GM18861 (cell line): ENCODE results near the gene FAM20A.

Experiments used
- ATAC-seq: cut with Tn5 transposase; IDR thresholded peaks from one replicate; pipeline ENCODE4 v1.9.1; 2021; ENCODE audit not compliant: unreplicated experiment

The FAM20A gene

DNA sequence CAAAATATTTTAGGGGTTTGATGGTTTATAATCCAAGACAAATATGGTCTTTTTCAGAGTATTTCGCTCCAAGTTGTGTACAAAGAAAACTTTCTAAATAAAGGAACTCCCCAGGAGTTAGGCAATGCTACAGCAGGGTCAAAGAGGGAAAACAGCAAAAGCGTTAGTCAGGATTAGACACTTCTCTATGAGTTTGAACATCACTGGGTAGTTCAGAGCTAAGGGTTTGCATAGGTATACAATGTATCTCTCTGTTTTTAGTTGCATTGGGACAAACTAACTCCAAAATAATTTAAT, 34.8 kb downstream of the FAM20A start:
- no peak for ATAC-seq

GRCh38 chr17:68565661-68566441, 35.3 kb downstream of the FAM20A start:
- ATAC-seq = no peak

- no peak for ATAC-seq
Measured at GRCh38 chr17:68564415-68565111, 36.6 kb downstream of the FAM20A start.

DNA sequence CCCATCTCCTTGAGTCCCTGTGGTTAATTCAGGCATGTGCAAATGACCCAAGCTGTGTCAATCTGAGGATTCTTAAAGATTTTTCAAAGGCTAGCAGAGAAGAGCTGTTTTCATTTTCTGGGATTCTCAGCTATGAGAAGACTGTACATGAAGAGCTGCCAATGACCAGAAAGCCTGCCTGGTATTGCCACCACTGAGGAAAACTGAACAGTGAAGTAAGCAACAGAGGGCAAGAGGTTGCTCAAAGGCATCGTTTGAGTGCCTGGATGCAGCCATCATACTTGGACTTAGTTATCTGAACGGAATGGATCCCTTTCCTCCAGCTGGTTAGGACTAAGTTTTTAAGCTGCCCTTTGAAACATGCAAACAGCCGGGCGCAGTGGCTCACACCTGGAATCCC, 38.4 kb downstream of the FAM20A start:
- no peak for ATAC-seq

DNA sequence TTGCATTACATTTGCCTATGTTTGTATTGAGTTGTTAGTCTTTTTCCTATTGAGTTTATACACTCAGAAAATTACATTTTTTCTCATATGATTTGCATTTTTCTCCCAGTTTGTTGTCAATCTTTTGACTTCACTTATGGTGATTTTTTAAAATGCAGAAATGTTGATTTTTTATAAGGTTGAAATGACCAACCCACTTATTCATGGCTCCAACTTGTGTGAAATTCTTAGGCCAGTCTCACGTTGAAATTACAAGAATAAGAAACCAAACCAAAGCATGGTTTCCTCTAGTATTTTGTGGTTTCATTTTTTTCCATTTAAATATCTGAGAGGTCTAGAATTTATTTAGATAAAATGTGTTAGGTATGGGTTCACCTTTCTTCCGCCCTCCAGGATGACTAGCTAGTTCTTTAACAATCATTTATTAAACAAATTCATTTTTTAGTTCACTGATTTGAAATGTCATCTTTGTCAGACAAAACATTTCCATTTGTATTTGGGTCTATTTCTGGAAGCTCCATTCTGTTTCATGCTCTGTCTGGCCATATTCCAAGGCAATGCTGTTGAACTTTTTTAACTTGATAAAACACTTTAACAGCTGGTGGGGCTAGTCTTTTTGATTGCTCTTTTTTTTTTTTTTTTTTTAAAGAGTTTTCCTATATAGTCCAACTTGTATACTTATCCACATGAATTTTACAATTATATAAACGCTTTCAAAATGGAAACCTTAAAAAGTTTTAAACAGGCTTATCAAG, 40.0 kb downstream of the FAM20A start:
- ATAC-seq = no peak

GRCh38 chr17:68559316-68559715, 41.9 kb downstream of the FAM20A start:
- ATAC-seq = no peak

- no peak for ATAC-seq
Measured at GRCh38 chr17:68556551-68556950, 44.6 kb downstream of the FAM20A start.

DNA sequence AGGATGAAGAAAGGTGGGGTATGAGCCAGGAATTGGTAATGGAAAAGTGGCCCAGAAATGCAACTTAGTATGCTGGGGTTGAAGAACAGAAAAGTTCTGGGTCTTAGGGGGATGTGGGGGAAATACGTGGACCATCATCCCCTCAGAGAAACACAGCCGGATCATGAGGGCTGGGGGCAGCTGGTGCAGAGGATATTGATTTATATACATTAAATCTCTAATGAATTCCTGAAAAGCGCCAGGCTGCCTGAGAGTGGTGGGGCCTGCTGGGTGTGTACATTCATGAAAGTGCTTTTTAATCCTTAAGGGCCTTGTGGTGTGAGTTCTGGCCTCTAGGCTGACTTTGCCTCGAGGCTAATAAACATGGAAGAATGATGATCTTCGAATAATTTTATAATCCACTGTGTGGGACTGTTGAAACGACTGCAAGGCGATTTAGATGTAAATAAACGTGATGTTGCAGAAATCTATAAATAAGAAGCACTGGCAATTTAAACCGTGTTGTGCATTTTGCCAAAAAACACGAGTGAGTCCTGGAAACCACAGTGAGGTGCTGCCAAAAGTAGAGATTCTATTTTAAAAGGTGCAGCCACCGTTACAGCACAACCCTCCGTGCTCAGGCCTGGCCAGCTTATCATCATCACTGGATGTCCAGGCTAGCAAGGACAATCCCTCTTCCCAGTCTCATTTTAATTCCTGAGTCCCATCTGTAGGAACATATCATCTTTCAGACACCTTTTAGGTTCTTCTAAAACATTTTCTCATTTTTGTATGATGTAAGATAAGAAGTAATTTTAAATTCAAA, 56.9 kb downstream of the FAM20A start:
- ATAC-seq = no peak

GRCh38 chr17:68542698-68543463, 58.3 kb downstream of the FAM20A start:
- ATAC-seq = no peak

GRCh38 chr17:68541816-68542215, 59.4 kb downstream of the FAM20A start:
- ATAC-seq = no peak

DNA sequence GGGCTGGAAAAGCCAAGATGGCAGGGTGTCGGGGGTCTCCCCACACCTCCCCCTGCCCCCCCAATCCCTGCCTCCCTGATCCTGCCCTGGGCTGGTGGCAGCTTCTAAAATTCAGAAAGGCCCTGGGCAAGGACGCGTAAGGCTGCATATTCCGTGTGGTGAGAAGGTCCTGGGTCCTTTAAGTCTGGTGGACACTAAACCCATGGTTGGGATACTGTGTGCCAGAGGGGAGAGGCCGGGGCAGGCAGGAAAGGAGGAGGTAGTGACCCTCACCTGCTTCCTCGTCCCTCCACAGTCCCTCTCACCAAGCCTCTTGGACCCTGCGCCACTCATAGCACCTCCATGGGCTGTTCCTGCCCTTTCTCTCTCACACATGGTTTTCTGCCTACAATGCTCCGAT, 60.2 kb downstream of the FAM20A start:
- ATAC-seq = no peak

- ATAC-seq = no peak
Measured at GRCh38 chr17:68539548-68540467, 61.4 kb downstream of the FAM20A start.

- no peak for ATAC-seq
Measured at GRCh38 chr17:68535922-68536321, 65.2 kb downstream of the FAM20A start.

GRCh38 chr17:68534695-68535088, 66.5 kb downstream of the FAM20A start:
- no peak for ATAC-seq

GRCh38 chr17:68533887-68534694, 67.1 kb downstream of the FAM20A start:
- ATAC-seq = no peak

DNA sequence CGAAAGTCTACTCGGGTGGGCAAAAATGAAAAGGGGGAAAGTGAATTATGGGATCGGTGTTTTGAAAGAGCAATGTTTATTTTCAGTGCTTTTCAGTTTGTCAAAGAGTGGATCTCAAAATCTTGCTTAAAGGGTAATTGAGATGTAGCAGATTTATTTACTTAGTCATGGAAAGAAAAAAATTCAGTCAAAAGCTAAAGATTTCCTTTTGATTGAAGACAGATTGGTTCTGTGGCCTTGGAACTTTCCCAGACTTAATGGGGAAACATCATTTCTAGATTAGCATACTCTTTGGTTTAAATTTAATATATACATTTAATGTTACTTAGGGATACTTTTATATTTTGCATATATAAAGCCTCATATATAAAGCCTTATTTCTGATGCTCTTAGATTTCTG, 68.3 kb downstream of the FAM20A start:
- no peak for ATAC-seq

DNA sequence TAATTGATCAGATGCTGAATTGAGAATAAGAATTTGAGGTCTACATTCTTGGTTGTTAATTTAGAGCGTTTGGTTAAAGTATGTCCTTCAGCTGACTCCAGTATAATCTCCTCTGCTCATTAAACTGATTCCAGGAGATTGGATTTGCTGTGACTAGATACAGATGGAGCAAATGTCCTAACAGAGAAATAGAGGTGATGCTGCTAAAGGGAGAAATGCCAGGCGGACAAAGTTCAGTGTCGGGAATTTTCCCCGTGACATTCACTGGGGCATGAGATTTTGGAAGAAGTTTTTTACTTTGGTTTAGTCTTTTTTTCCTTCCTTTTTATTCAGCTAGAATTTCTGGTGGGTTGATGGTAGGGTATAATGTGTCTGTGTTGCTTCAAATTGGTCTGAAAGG, 69.9 kb downstream of the FAM20A start:
- ATAC-seq = no peak

GRCh38 chr17:68527314-68527713, 73.9 kb downstream of the FAM20A start:
- no peak for ATAC-seq

- no peak for ATAC-seq
Measured at GRCh38 chr17:68526548-68526947, 74.6 kb downstream of the FAM20A start.
